ENCODE measurements around the gene DPH3. TPM values are rescaled to one million over a fixed set of nuclear protein-coding genes. Genes with fewer than 3 reads are reported as not detected.

DPH3 gene
- total RNA-seq, 2 donors from 2014 or later = 34.5 to 36.4 TPM

GRCh38 chr3:16252243-16252978 lies 12.3 kb downstream of the DPH3 start:
- Histone ChIP-seq H3K27me3 (ENCODE audit: control insufficient read depth, insufficient read depth, low read length, poor library complexity, severe bottlenecking) (no peaks in the 10 kb centered on the region), H3K4me3 (ENCODE audit: low read length) (no peak overlapping the region), H3K36me3 (ENCODE audit: control insufficient read depth, insufficient read depth, low read length) (no peaks in the 10 kb centered on the region), H3K9ac (ENCODE audit: extremely low read depth, low read length, poor library complexity, severe bottlenecking) (no peak overlapping the region), H3K4me1 (ENCODE audit: control insufficient read depth, insufficient read depth, low read length) (no peaks in the 10 kb centered on the region), H3K9me3 (ENCODE audit: control insufficient read depth, low read length) (no peaks in the 10 kb centered on the region), H3K27ac (ENCODE audit: low read depth, low read length) (no peak overlapping the region)
- H3K27me3 Mint-ChIP-seq (ENCODE audit: insufficient read depth) = no peaks in the 10 kb centered on the region
- 84 to 92% methylated on average over 3 to 7 of the region's 7 CpGs for WGBS, 2 experiments (ENCODE audit: insufficient coverage in 1 of 2, insufficient read length in 1 of 2)
- H3K4me1 Mint-ChIP-seq = no peaks in the 10 kb centered on the region
- DNase-seq = no peak
- no peak for TF ChIP-seq CTCF (conservative IDR thresholded peaks at IDR 0.05)
- no peaks in the 10 kb centered on the region for H3K9me3 Mint-ChIP-seq
- no peak overlapping the region for H3K27ac Mint-ChIP-seq
- no peaks in the 10 kb centered on the region for H3K36me3 Mint-ChIP-seq (ENCODE audit: low read depth)
- H3K4me3 Mint-ChIP-seq = no peak overlapping the region

GRCh38 chr3:16251316-16252085 lies 13.2 kb downstream of the DPH3 start:
- Histone ChIP-seq H3K4me1 (ENCODE audit: control insufficient read depth, insufficient read depth, low read length) (no peaks in the 10 kb centered on the region), H3K36me3 (ENCODE audit: control insufficient read depth, insufficient read depth, low read length) (no peaks in the 10 kb centered on the region), H3K27me3 (ENCODE audit: control insufficient read depth, insufficient read depth, low read length, poor library complexity, severe bottlenecking) (no peaks in the 10 kb centered on the region), H3K27ac (ENCODE audit: low read depth, low read length) (no peak overlapping the region), H3K9ac (ENCODE audit: extremely low read depth, low read length, poor library complexity, severe bottlenecking) (no peak overlapping the region), H3K4me3 (ENCODE audit: low read length) (no peak overlapping the region), H3K9me3 (ENCODE audit: control insufficient read depth, low read length) (no peaks in the 10 kb centered on the region)
- H3K36me3 Mint-ChIP-seq (ENCODE audit: low read depth) = no peaks in the 10 kb centered on the region
- H3K4me1 Mint-ChIP-seq = no peaks in the 10 kb centered on the region
- no peak for TF ChIP-seq CTCF (conservative IDR thresholded peaks at IDR 0.05)
- no peak overlapping the region for H3K4me3 Mint-ChIP-seq
- DNase-seq = no peak
- H3K27me3 Mint-ChIP-seq (ENCODE audit: insufficient read depth) = no peaks in the 10 kb centered on the region
- H3K27ac Mint-ChIP-seq = no peak overlapping the region
- WGBS, 2 experiments (ENCODE audit: insufficient coverage in 1 of 2, insufficient read length in 1 of 2) = 75 to 92% methylated on average over 3 to 9 of the region's 9 CpGs
- H3K9me3 Mint-ChIP-seq = no peaks in the 10 kb centered on the region

- Histone ChIP-seq H3K9me3 (ENCODE audit: control insufficient read depth, low read length) (no peaks in the 10 kb centered on the region), H3K9ac (ENCODE audit: extremely low read depth, low read length, poor library complexity, severe bottlenecking) (no peak overlapping the region), H3K27ac (ENCODE audit: low read depth, low read length) (no peak overlapping the region), H3K4me3 (ENCODE audit: low read length) (no peak overlapping the region), H3K36me3 (ENCODE audit: control insufficient read depth, insufficient read depth, low read length) (no peaks in the 10 kb centered on the region), H3K4me1 (ENCODE audit: control insufficient read depth, insufficient read depth, low read length) (no peaks in the 10 kb centered on the region), H3K27me3 (ENCODE audit: control insufficient read depth, insufficient read depth, low read length, poor library complexity, severe bottlenecking) (no peaks in the 10 kb centered on the region)
- no peak overlapping the region for H3K27ac Mint-ChIP-seq
- no peak overlapping the region for H3K4me3 Mint-ChIP-seq
- H3K4me1 Mint-ChIP-seq = no peaks in the 10 kb centered on the region
- TF ChIP-seq CTCF (conservative IDR thresholded peaks at IDR 0.05) = no peak
- WGBS, 2 experiments (ENCODE audit: insufficient coverage in 1 of 2, insufficient read length in 1 of 2) = 87% methylated on average over 3 of the region's 3 CpGs; no CpG with 5 or more reads in 1 of the 2 experiments
- H3K27me3 Mint-ChIP-seq (ENCODE audit: insufficient read depth) = no peaks in the 10 kb centered on the region
- no peaks in the 10 kb centered on the region for H3K36me3 Mint-ChIP-seq (ENCODE audit: low read depth)
- H3K9me3 Mint-ChIP-seq = no peaks in the 10 kb centered on the region
- DNase-seq = no peak
Observed at GRCh38 chr3:16249886-16250285, 14.9 kb downstream of the DPH3 start.

All from endodermal cell (in vitro differentiated cells).